Stimulated activated CD4-positive, alpha-beta T cell treated with anti-CD3 and anti-CD28 coated beads, Interleukin-1b, Interleukin-23, amount 100 ng/mL, for 4 hours (primary cell): ENCODE data around the gene EPB41L2.

Experiments used
- DNase-seq, 2 donors: peaks; one replicate each; pipeline ENCODE4 v3.0.0-alpha.2; 2020; ENCODE audit warnings: low read depth in 2 of 2

The EPB41L2 gene

DNA sequence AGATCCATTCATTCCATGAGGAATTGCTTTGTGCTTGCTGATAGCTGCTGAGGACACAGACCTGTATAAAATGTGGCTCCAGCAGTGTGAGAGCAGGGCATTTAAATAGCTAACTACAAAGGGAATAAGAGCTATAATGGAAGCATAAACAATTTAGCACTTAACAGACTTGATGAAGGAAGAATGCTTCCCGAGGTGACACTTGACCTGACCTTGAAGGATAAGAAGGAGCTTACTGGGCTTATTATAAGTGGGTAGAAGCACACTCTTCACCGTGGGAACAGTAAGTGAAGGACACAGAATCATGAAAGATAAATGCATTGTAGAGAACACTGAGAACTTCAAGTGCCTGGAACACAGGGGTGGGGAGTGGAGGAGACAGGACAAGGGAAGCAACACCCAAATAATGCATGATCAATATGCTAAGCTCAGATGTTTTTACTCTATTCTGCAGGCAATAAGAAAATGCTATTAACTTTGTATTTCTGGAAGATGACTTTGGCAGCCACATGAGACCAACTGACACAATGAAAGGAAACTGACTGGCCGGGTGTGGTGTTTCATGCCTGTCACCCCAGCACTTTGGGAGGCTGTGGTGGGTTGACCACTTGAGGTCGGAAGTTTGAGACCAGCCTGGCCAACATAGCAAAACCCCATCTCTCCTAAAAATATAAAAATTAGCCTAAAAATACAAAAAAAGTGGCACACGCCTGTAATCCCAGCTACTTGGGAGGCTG lies 84.2 kb downstream of the EPB41L2 start:
- DNase-seq, result no peak

DNA sequence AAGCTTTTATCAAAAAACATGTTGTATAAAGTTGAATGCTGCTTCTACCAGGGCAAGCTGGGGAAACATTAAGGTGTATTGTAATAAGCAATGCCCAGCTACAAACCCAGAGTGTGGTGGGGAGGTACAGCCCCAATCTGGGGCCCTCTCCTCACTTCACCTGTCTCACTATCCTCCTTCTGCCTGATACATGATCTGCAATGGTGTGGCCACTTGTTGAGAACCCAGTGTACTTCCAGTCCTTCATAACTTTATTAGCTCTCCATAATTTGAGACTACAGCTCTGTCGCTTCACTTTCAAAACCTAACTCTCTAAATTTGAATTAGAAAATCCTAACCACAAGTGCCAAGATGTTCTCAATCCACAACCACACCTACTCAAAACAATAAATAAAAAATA lies 84.9 kb downstream of the EPB41L2 start:
- no peak for DNase-seq

DNA sequence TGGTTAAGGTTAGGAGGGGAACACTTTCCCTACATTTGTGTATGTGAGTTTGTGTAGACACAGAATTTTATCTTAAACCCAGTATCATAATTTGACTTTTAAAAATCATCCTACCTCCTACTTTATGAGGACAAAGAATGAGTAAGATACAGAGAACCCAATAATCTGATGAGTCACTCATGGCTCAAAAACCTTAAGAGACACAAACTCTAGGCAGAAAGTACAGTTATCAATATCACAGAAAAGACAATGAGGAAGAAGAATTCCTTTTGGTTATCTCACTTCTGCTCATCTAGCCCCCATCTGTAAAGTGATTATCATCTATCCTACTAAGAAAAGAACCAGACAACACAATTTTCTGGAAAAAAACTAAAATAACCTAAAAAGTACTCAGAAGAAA lies 87.7 kb downstream of the EPB41L2 start:
- DNase-seq, result no peak

DNA sequence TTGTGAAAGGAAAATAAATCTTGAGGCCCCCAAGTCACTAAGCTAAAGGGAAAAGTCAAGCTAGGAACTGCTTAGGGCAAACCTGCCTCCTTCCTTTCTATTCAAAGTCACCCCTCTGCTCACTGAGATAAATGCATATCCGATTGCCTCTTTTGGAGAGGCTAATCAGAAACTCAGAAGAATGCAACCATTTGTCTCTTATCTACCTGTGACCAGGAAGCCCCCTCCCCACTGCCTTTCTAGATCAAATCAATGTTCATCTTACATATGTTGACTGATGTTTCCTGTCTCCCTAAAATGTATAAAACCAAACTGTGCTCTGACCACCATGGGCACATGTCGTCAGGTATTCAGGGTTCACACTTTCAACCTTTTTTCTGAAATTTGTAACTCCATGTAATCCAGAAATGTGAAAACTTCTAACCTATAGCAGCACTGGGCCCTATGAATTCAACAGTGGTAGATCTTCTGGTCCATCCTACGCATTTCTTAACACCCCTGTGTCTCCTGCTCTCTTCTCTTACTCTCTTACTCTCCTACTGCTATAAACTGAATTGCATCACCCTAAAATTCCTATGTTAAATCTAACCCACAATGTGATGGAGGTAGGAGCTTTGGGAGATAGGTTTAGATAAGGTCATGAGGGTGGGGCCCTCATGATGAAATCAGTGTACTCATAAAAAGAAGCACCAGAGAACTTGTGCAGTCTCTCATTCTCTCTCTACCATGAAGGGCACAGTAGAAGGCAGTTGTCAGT lies 89.3 kb downstream of the EPB41L2 start:
- no peak for DNase-seq

DNA sequence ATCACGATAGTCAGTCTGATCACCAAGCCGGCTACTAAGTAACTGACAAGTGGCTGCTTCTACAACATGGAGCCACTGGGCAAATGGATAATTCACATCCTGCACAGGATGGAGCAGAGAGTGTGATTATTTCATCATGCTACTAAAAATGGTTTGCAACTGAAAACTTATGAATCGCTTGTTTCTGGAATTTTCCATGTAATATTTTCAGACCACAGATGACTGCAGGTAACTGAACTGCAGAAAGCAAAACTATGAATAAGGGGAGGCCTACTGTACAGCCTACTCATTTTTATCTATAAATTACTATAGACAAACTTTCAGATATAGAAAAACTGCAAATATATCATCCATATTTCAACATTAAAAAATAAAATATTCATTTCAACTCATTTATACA lies 91.5 kb downstream of the EPB41L2 start:
- DNase-seq, result no peak

DNA sequence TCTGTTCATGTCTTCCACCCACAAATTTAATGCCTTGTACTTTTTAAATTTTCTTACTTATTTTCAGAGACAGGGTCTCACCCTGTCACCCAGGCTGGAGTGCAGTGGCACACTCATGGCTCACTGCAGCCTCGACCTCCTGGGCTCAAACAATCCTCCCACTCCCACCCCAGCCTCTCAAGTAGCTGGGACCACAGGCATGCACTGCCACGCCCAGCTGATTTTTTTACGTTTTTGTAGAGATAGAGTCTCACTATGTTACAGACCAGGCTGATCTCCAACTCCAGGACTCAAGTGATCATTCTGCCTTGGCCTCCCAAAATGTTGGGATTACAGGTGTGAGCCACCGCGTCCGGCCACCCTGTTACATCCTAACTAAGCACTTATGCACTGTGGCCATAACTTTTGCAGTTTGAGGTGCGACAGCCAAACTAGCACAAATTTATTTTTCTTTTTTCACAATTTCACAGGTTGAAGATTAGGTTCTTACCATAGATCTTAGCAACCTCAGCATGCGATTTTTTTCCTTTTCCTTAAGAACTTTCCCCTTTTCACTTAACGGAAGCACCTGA lies 92.1 kb downstream of the EPB41L2 start:
- no peak for DNase-seq

DNA sequence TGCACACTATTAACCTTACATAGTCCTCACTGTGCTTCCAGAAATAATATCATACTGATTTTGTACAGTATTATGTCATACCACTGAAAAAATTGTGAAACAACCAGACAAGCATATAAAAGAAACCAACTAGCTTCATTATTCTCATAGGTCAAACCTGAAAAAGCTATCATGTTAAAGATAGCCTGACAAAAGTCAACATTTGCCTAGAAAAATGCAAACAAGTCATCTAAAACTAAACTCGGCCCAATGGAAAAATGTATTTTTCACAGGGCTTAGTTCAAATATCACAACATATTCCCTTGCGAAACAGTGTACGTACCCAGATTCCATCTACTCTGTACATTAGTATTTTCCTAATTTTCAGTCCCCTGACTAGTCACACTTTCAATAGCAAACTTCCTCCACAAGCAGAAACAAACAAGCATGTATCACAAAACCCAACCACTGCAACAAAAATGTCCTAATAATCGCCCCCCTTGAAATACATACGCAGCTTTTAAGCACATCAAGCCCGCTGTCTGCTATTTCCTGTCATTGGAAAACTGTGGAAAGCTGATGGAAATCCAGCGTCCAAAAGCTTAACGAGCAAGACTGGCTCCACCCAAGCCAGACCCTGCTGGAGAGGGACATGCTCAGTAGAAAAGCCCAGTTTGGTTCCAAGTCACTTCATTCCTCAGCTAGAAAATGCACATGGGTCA lies 93.1 kb downstream of the EPB41L2 start:
- DNase-seq, result no peak

DNA sequence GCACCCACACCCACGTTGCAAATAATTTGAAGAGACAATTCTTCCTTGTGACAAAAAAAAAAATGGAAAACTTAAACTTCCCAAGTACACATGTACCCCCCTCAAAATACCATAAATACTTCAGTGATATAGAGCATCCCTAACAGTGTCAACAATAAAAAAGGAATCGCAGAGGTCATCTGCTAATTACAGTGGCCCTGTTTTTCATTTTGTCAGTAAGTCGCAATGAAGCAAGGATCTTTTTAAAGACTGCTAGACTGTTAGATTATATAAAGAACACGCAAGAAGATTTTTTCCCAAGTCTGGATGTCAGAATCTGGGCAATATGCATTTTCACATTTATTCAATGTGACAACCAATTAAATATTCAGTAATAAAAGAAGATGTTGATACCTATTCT lies 93.9 kb downstream of the EPB41L2 start:
- DNase-seq, result no peak

DNA sequence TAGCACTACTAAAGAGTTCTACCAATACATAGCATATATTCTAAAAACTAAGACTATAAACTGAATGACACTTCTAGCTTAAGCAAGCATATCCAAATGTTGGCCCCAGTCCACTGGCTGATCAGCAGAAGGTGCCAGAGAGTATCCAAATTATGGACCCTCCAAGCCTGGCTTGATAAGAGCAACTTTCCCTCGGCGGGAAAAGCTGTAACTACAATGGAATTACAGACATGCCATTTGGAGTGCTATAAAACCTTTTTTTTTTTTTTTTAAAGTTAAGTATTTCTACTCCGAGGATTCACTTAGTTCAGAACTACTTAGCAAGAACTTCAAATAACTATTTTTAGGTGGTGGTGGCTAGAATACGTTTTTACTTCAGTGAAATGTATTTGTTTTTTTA lies 94.6 kb downstream of the EPB41L2 start:
- DNase-seq, result no peak

DNA sequence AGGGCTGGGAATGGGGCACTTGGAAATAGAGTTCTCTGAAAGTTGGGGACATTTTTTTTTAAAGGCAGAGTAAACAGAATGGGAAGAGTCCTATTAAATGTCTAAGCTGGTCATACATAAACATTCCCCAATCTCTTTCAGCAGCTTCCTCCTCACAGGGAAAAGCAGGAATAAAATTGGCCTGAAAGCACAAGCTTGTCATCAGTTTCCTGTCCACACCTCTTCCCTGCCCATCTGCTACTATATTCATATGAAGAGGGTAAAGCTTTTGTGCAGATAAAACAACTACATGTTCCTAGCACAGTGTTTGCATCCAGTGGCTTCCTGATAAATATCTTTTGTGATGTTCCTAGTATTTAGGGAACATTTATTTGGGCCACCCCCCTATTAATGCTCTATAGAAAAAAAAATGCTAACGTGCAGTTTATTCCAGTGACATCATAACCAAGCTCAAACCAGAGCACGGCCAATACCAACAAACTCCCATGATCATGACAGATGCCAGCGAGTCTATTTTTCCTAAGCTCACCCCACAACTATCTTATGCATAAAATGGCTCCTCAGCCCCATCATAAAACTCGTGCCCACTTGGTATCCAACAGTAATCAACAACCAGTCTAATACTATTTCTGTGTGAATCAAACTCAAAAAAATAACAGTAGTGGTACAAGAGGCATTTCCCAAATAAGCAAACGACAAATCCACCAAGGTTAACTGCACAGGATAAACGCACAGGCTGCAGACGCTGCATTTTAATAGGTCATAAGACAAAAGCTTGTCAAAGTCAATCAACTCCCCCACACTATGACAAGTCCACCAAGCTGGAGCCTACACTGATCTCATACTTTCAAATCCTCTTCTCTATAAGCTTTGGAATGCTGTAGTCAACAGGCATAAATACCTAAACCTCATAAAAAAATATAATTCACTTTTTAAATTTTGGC lies 95.3 kb downstream of the EPB41L2 start:
- no peak for DNase-seq

DNA sequence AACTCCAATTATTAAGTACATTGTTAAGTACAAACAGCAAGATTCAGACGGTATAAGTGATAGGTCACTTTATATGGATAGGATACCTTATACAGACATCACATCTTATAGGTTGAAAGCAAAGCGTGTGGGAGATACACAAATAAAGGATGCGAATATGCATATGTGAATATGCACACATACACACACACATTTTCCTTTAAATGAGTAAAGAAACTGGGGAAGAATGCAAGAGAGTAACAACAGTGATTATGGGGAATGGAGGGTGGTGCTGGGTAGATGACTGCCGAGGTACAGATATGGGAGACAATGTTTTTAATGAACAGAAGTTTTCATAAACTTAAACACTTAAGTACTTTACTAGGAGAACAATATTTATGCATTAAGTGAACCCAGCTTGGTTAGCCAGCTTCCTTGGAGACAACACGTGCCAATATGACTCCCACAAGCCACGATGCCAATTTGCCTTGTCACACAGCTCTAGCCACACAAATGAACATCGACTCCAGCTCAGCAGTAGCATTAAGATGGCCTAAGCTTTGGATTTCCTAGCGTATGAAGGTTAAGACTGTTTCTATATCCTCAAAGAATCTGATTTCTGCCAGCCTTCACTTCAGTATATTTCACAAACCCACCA lies 96.6 kb downstream of the EPB41L2 start:
- DNase-seq, result no peak

DNA sequence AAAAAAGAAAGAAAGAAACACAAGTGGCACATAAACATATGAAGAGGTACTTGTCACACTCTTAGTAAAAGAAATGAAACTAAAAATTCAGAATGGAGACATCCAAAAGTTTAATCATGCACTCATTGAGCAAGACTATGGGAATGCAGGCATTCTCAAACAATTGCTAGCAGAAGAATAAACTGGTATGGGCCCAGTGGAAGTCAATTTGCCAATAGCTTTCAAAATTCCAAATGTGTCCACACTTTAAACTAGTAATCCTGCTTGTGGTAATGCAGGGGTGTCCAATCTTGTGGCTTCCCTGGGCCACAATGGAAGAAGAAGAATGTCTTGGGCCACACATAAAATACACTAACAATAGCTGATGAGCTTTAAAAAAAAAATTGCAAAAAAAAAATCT lies 97.4 kb downstream of the EPB41L2 start:
- DNase-seq, result no peak

DNA sequence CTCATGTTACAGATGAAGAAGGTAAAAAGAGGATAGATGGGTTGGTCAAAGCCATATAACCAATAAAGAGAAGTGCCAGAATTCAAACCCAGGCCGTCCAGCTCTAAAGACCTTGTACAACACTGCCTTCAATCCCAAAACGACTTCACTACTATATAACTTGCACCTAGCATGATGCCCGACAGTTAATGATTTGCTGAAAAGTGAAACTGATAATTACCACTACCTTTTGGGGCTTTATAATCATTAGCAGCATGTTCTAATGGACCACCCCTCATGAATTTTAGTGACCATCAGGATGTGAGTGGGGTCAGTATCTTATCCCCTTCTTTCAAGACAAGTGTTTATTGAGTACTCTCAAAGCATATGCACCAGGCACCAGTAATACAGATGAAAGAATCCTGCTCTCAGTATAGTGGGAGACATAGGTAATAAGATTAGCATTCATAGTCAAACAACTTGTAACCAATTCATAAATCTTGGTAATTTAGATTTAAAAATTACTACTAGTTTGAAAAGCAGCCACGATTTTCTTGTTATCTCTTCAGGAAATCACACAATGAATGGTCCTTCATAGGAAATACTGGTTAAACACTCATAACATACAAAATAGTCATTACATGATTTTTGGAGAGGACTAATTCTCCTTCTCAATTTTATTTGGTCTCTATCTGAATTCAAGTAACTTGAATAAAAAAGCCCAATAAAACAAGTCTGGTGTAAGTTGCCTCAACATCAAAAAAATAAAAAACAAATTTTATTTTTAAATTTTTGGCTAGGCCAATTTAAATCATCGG lies 98.0 kb downstream of the EPB41L2 start:
- no peak for DNase-seq

DNA sequence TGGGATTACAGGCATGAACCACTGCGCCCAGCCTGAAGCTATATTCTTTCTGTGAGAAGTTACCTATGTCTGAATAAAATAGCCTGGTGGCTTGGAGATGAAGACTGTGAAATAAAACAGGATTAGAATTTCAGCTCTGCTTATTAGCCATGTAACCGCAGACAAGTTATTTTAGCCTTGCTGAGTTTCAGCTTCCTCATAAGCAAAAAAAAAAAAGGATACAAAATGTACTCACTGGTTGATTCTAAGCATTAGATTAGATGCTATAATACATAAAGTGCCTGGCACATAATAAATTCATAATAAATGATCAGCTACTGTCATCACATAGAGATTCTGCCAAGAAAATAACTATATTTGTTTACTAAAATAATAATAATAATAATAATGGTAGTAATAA lies 98.8 kb downstream of the EPB41L2 start:
- DNase-seq, result no peak

DNA sequence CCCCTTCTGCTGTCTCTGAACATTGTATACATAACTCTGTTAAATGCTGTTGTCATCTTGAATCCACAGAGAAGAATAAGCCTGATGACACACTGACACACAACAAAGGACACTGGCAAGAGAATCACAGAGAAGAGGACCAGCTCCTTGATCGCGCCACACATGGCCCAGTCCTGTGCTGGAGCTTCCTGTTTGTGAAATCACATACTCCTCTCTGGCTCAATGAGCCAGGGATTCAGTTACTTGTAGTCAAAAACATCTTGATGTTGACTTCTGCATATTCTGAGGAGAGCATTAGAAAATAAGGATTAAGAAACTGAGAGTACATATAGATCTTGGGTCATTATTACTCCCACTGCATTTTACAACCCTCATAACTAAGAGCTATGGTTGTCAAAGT lies 100.1 kb downstream of the EPB41L2 start:
- no peak for DNase-seq

DNA sequence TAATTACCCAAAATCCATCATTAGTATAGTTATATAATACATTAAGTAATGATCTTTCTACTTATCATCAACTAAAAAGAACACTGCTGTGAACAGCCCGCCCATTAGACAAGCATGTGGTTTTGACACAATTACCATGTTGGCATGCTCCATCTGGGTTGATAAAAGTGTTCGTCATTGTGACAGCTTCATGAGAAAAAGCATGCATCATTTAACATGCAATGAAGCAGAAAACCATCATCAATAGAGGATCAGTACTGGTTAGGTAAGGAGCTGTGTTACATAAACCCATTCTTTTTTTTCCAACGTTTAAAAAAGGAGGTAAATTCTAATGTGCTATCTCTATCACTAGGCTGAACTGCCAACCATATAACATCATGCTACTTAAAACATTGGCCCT lies 101.9 kb downstream of the EPB41L2 start:
- DNase-seq, result no peak

DNA sequence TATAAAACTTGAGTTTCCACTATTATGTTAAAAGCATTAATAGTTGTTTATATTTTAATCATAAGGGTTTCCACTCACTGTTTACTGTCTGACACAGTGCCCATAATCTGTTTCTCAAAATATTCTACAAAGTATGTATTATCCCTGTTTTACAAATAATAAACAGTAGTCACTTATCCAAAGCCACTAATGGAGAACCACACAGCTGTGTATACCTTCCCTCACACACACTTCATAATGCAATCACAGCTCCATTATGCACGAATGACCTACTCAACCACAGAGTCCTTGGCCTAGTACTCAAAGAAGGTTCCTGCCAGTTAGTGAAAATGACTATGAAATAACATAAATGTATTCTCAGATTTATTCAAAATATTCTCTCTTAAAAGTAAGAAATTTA lies 103.1 kb downstream of the EPB41L2 start:
- DNase-seq, result no peak

DNA sequence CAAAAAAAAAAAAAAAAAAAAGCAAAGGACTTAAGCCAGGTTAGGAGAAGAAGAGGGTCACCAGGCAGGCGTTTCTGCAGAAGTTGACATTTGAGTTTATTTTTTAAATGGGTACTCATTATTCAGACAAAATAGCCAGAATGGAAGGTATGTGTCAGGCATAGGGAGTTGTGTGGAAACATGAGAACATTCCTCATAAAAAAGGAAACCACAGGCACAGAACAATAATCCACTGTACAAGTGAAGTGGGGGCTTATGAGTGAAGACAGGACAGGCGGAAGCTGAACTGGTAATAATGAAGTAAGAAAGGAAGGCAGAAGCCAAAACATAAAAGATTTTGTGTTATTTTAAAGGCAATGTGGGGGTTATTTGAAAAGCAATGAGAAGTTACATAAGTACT lies 104.6 kb downstream of the EPB41L2 start:
- DNase-seq, result no peak

DNA sequence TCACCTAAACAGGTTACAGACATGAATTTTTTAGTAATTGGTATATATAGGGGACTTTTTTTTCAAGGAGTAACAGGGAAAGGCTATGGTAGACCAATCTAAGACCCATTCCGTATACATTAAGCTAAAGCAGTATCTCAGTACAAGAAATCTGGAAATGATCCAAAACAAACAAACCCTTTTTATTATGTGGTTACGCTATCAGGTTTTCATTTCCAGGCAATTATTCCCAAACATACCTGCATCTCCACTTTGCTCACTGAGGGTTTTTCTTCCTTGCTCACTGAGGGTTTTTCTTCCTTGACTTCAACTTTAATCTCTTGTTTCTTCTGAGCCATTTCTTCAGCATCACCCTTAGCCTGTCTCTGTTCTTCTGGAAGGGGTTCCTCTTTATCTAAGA lies 107.3 kb downstream of the EPB41L2 start:
- no peak for DNase-seq

DNA sequence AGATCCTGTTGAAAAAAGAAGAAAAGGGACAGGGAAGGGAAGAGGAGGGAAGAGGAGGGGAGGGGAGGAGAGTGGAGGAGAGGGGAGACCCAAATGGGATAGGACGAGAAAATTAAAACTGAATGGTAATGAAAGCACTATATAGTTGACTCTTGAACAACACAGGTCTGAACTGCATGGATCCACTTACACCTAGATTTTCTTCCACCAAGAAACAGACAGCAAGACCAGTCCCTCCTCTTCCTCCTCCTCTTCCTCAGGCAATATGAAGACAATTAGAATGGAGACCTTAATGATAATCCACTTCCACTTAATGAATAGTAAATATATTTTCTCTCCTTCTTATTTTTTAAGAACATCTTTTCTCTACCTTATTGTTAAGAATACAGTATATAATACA lies 113.5 kb downstream of the EPB41L2 start:
- DNase-seq, result no peak
